CD4-positive, alpha-beta T cell treated with Interleukin-1 beta for 1 hour (primary cell): ENCODE measurements around the gene DTWD1.
"Not testable (repeated sequence)": the region's sequence is repeated elsewhere in the genome, so short reads cannot be mapped to it uniquely, and the experiment has no call there.

Source experiments
- DNase-seq, 2 donors: peaks; one replicate each; pipeline ENCODE4 v3.0.0-alpha.2; 2020 to 2022

DTWD1 gene

GRCh38 chr15:49646891-49647290, 26.0 kb downstream of the DTWD1 start:
- DNase-seq, result no peak

DNA sequence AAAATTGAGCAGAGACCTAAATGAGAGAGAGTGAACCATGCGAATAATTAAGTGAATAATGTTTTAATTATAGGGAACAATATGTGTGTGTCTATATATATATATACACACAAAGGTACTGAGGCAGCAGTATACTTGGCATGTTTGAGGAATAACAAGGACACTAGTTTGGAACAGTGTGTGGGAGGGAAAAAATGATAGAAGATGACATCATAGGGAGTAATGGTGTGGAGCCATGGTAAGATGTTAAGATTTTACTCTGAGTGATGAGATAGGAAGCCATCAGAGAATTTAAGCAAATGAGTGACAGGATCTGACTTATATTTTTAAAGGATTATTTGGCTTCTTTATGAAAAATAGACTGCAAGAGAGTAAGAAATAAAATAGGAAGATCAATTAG, 29.1 kb downstream of the DTWD1 start:
- no peak for DNase-seq

DNA sequence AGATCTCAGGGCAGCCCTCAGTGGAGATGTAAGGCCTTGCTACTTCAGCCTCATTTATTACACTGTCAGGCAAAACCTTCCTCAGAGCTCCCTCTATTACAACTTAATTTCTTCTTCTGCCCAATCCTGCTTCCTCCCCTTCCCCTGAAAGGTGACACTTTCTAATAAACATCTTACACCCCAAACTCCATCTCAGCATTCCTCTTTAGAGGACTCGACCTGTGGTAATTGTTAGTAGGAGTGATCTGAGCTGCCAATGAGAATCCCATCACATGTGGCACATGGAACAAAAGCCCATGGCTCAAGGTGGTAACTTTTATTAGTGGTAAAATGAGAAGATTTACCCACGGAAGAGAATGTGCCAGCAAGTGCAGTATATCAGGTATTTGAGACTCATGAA, 29.8 kb downstream of the DTWD1 start:
- no peak for DNase-seq

DNA sequence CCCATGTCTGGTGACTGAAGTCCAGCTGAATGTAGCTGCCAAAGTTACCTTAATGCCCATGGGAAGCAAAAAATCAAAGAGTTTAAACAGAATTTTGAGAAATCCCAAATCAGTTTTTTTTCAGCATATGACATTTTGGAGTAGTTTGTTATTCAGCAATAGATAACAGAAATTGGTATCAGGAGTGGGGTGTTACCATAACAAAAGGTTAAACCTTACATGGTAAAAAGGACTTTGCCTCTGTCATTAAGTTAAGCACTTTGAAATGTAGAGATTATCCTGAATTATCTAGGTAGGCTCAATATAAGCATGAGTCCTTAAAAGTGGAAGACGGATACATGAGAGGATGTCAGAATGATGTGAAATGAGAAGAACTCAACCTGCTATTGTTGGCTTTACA, 32.1 kb downstream of the DTWD1 start:
- no peak for DNase-seq

DNA sequence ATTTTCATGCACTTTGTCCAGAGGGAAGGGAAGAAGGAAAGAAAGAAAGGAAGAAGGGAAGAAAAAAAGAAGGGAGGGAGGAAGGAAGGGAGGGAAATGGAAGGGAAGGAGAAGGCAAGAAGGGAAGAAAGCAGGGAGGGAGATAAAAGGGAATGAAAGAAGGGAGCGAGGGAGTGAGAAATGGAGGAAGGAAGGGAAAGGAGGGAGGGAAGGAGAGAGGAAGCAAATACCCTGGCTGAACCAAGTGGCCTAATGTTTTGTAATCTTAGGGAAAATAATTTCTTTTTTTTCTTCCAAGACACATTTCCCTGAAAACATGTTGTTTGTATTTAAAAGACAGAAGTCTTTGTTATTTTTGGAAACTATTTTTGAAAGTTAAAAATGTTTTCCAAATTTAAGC, 35.9 kb downstream of the DTWD1 start:
- DNase-seq, result no peak

GRCh38 chr15:49664716-49665115, 43.9 kb downstream of the DTWD1 start:
- no peak for DNase-seq

GRCh38 chr15:49666486-49666885, 45.6 kb downstream of the DTWD1 start:
- not testable (repeated sequence) for DNase-seq

DNA sequence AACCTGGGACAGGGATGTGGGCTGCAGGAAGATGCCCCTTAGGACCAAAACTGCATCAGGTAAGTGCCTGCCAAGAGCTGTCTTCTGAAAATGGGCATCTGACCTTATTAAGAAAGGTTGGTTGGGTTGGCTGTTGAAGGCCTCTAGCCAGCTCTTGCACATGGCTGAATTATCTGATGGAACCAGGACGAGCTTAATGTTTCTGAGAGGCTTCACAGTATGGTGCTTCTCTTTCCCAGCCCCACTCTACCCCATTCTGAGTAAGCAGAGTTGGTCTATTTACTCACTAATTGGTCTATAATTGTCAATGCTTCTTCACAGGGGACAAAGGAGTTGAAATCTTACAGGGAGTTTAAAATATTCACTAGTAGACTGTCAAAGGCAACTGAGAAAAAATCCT, 48.4 kb downstream of the DTWD1 start:
- no peak for DNase-seq

DNA sequence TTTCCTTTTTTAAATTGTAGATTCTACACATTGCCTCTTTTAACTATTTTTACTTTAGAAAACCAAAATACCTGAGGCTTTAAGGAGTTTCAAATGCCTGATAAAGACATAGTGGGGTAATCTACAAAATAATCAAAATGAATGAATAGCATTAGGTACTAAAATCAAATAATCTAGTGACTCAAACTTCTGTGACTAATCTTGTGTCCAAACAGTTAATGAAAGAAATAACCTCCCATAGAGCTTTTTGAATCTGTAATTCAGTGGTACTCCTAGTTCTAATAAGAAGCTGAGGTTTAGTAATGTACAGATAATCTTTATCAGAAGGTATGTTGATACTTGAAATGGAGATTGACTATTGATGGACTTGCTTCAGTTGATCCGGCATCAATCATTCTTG, 53.0 kb downstream of the DTWD1 start:
- no peak for DNase-seq

GRCh38 chr15:49674370-49674769, 53.5 kb downstream of the DTWD1 start:
- no peak for DNase-seq

- DNase-seq, result no peak
These were observed 54.2 kb downstream of the DTWD1 start for GRCh38 chr15:49675041-49675440.

GRCh38 chr15:49678655-49679054, 57.8 kb downstream of the DTWD1 start:
- no peak for DNase-seq

DNA sequence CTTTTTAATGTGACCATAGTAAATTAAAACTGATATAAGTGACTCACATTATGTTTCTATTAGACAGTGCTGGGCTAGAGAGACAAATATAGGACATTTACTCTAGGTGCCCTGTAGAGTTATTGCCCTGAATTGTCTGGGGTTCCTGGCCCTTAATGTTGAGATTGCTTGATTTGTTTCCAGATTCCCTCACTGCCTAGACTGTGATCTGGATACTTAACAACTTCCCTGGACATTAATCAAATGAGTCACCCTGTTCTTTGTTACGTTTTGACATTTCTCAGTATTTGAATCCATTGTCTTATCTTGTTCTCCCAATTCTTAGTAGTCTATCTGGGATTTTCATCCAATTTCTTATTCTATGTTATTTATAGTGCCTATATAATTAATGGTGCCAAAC, 65.8 kb downstream of the DTWD1 start:
- no peak for DNase-seq

DNA sequence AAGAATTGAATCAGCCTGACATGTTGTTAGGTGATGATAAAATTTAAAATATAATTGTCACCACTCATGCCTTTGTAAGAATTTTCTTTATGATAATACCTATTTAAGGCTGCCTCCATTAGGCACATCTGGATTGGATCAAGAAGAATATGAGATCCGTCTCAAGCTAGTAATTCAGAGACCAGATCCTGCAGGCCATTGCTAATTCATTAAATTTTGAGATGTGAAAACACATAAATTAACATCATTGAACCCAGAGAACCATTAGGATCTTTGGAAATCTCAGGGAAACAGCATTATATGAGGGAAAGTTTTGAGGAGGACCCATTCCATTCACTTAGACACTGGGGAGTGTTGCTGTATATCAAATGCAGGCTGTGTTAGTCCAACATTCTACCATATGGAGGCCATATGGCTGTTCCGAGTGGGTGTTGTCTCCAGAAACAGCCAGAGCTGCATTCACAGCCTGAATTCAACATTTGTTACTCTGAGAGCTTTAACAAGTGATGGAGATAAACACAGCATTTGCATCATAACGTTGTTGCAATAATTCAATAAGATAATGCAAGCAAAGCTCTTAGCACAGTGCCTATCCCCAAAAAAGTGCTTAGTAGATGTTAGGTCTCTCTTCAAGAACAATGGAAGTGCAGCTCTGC, 67.4 kb downstream of the DTWD1 start:
- no peak for DNase-seq

DNA sequence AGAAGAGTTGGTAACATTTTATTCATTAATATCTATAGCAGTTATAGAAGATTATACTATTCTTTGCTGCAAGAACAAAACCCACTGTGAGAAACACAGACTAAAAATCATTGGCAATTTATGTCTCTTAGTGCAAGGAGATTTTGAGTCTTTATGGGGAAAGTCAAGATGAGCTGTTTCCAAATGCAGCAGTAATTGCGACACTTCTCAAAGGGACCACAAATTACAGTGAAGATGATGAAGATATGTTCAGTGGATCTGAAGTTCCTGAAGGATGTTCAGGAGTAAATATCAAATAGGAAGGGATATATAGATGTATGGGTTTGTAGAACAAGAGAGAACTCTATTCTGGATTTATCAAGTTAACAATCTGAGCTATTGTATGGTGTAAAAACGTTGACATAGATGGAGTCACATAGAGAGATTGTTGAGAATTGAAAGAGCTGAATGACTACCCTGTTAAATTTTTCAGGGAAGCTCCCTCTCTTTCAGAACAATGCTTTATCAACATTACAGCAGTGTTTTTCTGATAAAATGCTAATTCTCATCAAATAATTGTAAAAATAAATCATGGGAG, 71.8 kb downstream of the DTWD1 start:
- no peak for DNase-seq

DNA sequence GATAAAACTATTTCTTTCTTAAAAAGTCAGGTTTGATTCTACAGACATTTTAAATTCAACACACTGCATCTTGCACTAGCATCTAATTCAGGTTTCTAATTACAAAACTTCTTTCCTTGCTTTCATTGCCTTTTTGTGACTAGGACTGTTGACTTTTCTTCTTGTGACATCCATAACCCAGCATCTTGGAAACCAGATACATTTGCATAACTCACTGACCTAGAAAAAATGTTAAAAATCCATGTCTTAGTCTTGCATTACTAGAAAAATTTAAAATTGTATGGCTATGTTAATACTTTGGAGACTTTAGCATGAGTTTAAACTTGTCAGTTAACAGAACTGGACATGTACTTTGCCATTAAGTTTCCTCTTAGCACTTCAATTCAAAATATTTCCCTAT, 72.7 kb downstream of the DTWD1 start:
- DNase-seq, result no peak

DNA sequence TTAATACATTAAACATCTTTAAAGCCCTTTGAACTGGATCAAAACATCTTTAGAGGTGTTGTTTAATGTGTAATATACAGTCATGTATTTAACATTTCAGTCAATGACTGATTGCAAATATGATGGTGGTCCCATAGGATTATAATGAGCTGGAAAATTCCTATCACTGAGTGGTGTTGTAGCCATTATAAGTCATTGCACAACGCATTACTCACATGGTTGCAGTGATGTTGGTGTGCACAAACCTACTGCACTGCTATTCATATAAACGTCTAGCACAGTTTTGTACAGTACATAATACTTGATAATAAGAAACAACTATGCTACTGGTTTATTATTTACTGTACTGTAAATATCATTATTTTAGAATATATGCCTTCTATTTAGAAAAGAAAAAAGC, 75.6 kb downstream of the DTWD1 start:
- no peak for DNase-seq

DNA sequence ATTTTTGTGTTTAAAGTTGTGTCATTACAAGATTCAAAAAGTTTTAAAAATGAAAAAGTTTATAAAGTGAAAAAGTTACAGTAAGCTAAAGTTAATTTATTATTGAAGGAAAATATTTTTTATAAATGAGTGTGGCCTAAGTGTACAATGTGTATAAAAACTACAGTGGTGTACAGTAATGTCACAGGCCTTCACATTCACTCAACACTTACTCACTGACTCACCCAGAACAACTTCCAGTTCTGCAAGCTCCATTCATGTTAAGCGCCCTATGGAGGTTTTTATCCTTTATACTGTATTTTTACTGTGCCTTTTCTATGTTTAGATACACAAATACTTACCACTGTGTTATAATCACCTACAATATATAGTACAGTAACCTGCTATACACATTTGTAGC, 76.3 kb downstream of the DTWD1 start:
- no peak for DNase-seq

DNA sequence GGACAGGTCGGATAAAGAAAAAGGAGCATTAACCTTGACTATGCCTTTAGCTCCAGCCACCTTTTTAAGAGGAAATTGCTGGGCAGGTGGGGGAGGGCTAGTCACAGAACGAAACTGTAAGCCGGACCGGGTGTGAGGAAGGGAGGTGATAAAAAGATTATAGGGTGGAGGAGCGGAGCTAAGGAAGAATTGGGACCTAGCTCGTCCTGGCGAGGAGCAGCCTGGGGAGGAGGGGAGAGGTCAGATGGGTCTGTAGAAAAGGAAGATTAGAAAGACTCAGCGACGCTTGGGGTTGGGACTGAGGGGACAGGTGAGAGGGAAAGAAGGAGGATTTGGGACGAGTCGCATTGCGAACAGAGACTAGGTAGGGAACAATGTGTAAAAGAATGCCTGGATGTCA, 82.1 kb downstream of the DTWD1 start:
- not testable (repeated sequence) for DNase-seq
